Effector CD8-positive, alpha-beta T cell (primary cell): ENCODE data around the gene PDE3B.
"Not testable (repeated sequence)": the region's sequence is repeated elsewhere in the genome, so short reads cannot be mapped to it uniquely, and the experiment has no call there.

Experiments
- DNase-seq: peaks from one replicate; lab custom pipeline; 2025; lab: John Stamatoyannopoulos, UW

The PDE3B gene

GRCh38 chr11:14812757-14813156 is 169.2 kb downstream of the PDE3B start:
- no peak for DNase-seq

- no peak for DNase-seq
These were observed 169.9 kb downstream of the PDE3B start for GRCh38 chr11:14813516-14813915.

- DNase-seq, result no peak
These were observed 175.2 kb downstream of the PDE3B start for GRCh38 chr11:14818779-14819178.

- DNase-seq, result no peak
These were observed 176.0 kb downstream of the PDE3B start for GRCh38 chr11:14819596-14819995.

- DNase-seq, result no peak
These were observed 177.4 kb downstream of the PDE3B start for GRCh38 chr11:14821031-14821430.

GRCh38 chr11:14826600-14826999 is 183.0 kb downstream of the PDE3B start:
- DNase-seq, result no peak

- DNase-seq, result no peak
These were observed 192.2 kb downstream of the PDE3B start for GRCh38 chr11:14835496-14836492.

- DNase-seq, result no peak
These were observed 198.4 kb downstream of the PDE3B start for GRCh38 chr11:14842002-14842401.

GRCh38 chr11:14852571-14853177 is 209.1 kb downstream of the PDE3B start:
- DNase-seq, result no peak

GRCh38 chr11:14854057-14854456 is 210.5 kb downstream of the PDE3B start:
- no peak for DNase-seq

- DNase-seq, result no peak
These were observed 212.3 kb downstream of the PDE3B start for GRCh38 chr11:14855890-14856289.

- DNase-seq, result no peak
These were observed 214.0 kb downstream of the PDE3B start for GRCh38 chr11:14857621-14858020.

- no peak for DNase-seq
These were observed 214.8 kb downstream of the PDE3B start for GRCh38 chr11:14858404-14858803.

GRCh38 chr11:14860511-14860910 is 216.9 kb downstream of the PDE3B start:
- no peak for DNase-seq

GRCh38 chr11:14861680-14862079 is 218.1 kb downstream of the PDE3B start:
- DNase-seq, result no peak

- not testable (repeated sequence) for DNase-seq
These were observed 220.2 kb downstream of the PDE3B start for GRCh38 chr11:14863775-14864174.

- no peak for DNase-seq
These were observed 228.4 kb downstream of the PDE3B start for GRCh38 chr11:14872032-14872431.

GRCh38 chr11:14873632-14874031 is 230.0 kb downstream of the PDE3B start:
- no peak for DNase-seq

- no peak for DNase-seq
These were observed 231.6 kb downstream of the PDE3B start for GRCh38 chr11:14875163-14875562.

- no peak for DNase-seq
These were observed 238.1 kb downstream of the PDE3B start for GRCh38 chr11:14881576-14882193.

GRCh38 chr11:14882196-14882595 is 238.6 kb downstream of the PDE3B start:
- no peak for DNase-seq

GRCh38 chr11:14883683-14884082 is 240.1 kb downstream of the PDE3B start:
- DNase-seq, result not testable (repeated sequence)
